SH-SY5Y (cell line): ENCODE data around the gene KRT7.

ENCODE experiments used
- GATA2 ChIP-seq: IDR thresholded peaks from 2 replicates; pipeline ENCODE4 v1.6.1; 2011; ENCODE audit warnings: mild to moderate bottlenecking, low read depth, low read length
- GATA3 ChIP-seq: IDR thresholded peaks from 2 replicates; pipeline ENCODE4 v1.6.1; 2011; ENCODE audit warnings: low read depth, mild to moderate bottlenecking, low read length, moderate library complexity

Gene KRT7

DNA sequence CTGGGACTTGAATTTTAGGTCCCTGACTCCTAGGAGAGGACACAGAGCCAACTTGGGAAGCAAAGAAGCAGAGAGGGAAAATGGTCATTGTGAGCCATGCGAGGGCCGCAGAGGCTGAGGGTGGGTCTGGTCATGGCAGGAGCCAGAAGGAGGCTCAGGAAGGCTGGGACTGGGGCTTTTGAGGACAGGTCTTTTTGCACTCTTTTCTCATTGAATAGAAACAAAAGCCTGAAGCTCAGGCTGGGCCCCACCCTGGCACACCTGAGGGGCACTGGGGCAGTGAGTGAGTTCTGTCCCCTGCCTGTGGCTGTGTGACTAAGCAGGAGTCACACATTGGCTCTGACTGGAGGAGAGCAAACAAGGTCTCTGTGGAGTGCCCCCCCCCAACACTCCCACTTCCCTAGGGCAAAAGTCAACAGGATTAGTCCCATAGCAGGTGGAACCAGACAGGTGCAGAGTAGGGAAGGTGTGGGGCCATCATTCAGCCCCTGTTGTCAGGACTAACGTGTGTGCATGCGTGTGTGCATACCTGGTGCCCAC lies 2.8 kb downstream of the KRT7 start:
- TF ChIP-seq GATA3: no peak
- TF ChIP-seq GATA2: no peak

DNA sequence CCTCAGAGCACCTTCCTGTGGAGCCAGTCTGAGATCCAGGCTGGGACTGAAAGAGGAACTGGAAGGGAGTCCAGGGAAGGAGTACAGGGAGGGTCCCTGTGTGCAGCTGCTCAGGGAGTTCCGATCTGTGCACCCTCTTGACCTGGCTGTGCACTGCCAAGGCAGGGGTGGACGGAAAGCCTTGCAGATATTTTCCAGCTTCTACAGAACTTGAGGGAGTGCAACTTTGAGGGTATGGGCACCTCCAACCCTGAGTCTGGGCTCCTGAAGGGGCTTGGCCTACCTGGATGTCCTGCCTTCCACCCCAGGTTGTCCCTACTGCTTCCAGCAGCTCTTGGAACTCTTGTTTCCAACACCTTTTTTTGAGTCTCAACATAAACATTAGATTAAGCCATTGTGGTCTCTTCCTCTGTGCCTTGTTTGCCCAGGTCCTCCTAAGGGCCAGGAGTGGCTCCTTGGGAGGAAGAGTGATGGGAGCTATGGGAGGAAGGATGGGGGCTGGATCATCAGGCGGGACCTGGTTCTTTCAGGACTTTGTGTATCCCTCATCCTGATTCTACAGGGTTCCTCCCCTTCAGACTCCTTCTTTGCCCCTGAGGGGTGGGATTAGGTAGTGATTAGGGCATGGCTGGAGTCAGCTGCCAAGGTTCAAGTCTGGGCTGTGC lies 3.5 kb downstream of the KRT7 start:
- no peak for TF ChIP-seq GATA2
- no peak for TF ChIP-seq GATA3

DNA sequence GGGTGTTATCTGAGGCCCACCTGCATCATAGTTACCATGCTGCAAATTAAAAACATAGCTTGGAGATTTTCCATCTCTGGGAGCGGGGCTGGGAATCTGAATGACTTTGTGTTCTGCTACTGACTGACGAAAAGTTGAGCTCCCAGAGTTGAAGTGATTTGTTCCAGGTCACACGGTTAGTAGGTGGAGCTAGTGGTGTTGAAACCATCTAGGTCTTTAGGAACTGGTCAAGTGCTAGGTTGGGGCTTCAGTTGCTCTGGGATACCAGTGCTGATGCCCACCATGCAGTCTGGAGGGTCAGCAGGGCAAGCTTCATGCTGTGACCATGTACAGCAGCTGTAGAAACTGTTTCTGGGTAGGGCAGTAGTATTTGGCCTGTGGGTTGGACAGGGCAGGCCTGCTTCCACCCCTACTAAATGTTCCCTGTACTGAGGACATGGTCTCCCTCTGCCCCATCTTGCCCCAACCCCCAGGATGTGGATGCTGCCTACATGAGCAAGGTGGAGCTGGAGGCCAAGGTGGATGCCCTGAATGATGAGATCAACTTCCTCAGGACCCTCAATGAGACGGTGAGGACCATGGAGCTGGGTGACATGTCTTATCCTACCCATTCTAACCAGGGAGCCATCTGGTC lies 5.3 kb downstream of the KRT7 start:
- TF ChIP-seq GATA3 (no peak), GATA2 (no peak)

DNA sequence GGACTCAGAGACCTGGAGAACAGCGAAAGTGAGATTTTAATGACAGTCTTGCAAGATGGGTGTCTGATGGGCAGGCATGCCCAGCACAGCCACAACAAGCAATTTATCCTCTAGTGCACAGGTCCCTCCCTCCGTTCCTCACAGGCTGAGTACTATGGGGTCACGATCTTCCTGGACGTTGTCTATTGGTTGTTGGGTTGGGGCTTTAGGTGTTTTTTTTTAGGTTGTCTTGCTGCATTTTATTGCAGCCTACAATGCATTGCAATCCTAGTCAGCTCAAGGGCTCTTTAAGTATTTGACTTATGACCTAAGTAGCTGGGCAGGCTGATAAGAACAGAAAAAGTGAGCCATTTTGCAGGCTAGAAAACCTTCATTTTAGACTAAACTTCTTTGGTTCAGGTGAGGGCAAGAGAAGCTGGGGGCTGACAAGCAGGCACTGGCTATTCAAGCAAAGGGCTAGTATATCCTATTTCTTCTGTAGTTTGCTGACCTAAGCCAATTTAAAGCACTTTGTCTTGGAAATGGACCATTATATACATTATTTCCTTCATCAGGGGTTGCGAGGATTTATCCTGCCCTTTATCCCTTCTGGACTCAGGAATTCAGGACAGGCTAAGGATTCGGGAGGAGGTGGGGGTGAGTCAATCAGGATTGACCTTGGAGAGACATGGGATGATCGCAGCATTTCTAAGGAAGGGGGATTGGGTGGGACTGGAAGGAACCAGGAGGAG lies 6.0 kb downstream of the KRT7 start:
- no peak for TF ChIP-seq GATA2
- TF ChIP-seq GATA3: no peak

DNA sequence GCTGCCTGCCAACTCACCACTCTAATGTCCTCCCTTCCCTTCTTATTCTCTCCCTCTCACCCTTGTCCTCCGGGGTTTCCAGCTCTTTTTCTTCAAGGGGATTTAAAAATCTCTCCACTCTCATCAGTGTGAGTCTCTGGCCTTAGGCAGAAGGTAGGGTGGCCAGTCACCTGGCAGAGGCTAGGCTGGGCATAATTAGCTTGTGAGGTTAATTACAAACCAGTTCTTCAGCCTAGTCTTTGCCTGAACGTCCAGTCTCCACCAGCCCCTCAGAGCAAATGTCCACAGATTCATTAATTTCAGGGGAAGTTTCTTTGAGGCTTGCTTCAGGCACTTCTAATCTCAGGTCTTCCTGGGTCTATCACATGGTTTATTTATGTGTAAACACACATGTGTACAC lies 6.7 kb downstream of the KRT7 start:
- TF ChIP-seq GATA3 (no peak), GATA2 (no peak)

DNA sequence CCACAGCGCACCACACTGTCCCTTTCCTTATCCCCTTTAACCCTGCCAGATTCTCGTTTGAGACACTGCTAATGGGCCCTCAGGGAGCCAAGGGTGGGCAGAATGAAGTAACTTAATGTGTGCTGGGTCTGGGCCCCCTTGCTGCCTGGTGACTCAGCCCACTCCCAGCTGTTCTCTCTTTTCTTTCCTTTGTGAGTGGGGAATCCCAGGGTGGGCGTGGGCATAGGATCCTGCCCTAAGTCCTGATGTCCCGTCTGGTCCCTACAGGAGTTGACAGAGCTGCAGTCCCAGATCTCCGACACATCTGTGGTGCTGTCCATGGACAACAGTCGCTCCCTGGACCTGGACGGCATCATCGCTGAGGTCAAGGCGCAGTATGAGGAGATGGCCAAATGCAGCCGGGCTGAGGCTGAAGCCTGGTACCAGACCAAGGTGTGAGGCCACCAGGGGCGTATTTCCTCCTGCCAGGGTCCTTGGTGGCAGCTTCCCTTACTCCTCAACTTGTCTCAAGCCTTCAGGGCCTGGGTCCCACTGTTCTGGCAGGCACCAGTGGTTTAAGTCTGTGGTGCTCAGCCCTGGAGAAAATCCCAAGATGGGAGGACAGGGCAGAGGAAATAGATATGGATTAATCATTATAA lies 8.3 kb downstream of the KRT7 start:
- TF ChIP-seq GATA3 (no peak), GATA2 (no peak)

DNA sequence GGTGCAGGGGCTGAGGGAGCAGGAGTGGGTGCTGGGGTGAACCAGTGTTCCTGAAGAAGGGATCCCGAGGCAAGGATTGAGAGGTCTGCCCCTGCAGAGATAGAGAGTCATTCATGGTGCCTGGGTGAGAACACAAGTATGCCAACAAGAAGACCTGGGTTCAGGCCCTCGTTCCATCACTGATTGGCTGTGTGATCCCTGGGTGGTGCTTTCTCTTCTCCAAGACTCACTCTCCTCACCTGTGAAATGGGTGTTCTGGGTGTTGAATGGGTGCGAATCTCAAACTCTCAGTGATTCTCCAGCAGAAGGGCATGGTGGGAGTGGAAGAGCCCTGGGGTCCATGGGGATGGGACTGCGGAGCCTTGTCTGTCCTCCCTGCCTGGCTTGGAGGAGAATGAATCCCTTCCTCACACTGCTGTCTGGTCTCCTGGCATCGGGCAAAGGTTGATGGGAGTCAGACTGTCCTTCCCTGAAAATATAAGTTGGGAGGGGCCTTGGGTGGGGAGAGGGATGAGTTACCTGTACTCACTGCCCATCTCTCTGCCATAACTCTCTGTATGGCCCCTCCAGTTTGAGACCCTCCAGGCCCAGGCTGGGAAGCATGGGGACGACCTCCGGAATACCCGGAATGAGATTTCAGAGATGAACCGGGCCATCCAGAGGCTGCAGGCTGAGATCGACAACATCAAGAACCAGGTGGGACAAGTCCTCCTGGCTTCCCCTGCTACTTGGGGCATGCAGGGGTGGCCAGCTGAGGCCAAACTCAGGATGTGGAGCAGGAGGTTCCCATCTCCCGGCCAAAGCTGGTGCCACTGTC lies 9.6 kb downstream of the KRT7 start:
- no peak for TF ChIP-seq GATA3
- TF ChIP-seq GATA2: no peak

DNA sequence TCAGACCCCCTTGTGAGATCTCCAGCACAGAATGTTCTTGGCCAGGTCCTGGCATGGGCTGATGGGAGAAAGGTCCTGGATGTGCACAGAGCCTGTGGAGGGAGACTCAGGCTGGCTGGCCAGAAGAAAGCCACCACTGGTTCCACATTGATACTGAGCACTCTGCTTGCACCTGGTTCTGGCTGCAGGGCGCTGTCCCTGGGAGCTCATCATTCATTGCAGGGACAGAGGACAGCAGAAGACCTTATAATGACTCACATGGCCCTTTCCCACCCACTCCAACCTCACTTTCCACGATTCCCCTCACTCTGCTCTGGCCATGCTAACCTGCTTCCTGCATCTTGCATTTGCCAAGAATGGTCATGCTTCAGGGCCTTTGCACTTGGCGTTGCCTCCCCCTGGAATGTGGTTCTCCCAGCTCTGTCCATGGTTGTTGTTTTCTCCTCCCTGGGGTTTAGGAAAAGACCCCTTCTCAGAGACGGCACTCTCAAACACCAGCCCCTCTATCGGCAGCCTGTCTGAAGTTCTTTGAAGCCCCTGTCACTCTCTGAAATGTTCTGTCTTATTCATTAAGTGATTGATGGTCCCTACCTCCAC lies 10.3 kb downstream of the KRT7 start:
- TF ChIP-seq GATA3 (no peak), GATA2 (no peak)

DNA sequence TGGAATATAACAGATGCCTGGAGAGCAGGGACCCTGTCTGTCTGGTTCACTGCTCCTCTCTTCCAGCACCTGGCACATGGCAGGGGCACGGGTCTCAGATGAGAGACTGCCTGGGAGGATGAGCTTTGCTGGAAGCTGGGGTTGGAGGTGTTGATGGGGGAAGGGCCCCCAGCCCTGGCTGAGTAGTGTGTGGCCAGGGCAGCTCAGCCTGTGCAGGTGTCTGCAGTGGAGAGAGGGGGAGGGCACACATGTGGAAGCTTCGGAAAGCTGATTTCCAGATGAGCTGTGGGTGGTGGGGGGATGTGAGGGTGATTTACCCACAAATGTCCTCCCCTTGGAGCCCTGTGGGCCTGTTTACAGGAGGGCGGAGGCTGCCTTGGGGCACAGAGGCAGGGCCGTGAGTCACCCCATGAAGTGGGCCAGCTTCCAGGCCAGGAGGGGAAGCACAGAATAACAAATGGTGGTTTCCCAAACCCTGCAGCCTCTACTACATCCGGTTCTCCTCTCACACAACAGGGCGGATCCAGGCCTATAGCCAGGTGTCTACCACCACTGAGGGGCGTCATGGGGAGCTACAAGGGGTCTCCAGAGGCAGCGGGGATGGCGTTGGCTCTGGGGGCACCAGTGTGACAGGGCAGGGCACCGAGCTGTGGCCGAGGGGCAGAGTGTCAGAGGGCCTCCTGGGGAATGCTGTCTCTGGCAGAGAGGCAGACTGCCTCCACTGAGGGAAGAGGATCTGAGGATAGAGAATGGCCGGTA lies 11.0 kb downstream of the KRT7 start:
- no peak for TF ChIP-seq GATA2
- no peak for TF ChIP-seq GATA3

DNA sequence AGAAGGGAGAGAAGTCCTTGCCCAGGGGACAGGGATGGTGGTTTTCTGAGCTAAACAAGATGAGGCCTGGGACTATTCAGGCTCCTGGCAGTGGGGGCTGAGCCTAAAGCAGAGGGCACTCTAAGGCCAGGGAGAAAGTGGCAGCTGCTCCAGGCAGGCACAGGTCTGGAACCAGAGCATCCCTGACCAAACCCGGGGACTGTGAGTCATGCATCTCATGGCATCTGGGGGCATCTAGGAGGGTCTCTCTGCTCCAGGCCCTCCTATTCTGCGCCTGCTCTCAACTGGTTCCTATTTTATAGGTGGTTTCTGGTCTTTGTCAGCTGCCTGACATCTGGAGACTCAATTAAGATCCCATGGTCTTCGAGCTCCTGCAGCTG lies 11.6 kb downstream of the KRT7 start:
- no peak for TF ChIP-seq GATA3
- TF ChIP-seq GATA2: 0 out of 2 replicates have a peak, but pooled peaks have one; percentile 15

DNA sequence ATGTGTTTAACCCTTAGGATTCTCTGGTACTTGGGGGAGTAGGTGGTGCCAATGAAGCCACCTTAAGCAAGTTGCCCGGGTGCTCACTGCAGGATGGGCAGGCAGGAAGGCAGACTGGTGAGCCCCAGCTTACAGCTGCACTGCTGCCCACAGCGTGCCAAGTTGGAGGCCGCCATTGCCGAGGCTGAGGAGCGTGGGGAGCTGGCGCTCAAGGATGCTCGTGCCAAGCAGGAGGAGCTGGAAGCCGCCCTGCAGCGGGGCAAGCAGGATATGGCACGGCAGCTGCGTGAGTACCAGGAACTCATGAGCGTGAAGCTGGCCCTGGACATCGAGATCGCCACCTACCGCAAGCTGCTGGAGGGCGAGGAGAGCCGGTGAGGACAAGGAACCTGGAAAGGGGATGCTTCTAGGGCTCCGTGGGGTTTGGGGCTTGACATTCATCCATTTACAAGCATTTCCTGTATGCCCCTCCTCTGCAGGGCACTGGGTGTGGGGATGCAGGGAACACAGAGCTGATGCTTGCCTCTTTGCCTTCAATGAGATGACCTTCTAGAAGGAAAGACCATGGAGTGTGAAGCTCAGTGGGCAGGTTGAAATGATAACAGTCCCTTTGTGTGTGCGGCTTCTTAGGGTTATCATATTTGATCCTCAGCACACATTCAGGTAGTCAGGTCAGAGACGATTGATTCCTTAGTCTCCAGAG lies 12.4 kb downstream of the KRT7 start:
- TF ChIP-seq GATA2 (no peak), GATA3 (no peak)
